ENCODE results near the gene IFNK.
A peak's percentile ranks its signal among the peaks of the same experiment; 100 is the strongest.

The IFNK gene, protein sequence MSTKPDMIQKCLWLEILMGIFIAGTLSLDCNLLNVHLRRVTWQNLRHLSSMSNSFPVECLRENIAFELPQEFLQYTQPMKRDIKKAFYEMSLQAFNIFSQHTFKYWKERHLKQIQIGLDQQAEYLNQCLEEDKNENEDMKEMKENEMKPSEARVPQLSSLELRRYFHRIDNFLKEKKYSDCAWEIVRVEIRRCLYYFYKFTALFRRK

GRCh38 chr9:27524236-27524635 is at the start of gene IFNK:
TSS of gene IFNK (plus strand) at chr9:27524290. CDS start at chr9:27524337, 47 bp downstream.
- Mint-ChIP-seq H3K4me1 (peaks cover 12% of the 10 kb centered on the region), H3K27ac (no peak within 1 kb of the TSS), H3K9me3 (no peaks in the 10 kb centered on the region), H3K36me3 (no peaks in the 10 kb centered on the region), H3K4me3 (no peak within 1 kb of the TSS), H3K27me3 (peaks cover 30% of the 10 kb centered on the region)
- CTCF ChIA-PET, result interaction anchor here (1.4 to 2.0 kb wide), 2 partner anchors 30 to 191 kb away, joined by 3 to 6 read pairs; no protein-coding TSS in a partner anchor
- DNase-seq, result no peak

DNA sequence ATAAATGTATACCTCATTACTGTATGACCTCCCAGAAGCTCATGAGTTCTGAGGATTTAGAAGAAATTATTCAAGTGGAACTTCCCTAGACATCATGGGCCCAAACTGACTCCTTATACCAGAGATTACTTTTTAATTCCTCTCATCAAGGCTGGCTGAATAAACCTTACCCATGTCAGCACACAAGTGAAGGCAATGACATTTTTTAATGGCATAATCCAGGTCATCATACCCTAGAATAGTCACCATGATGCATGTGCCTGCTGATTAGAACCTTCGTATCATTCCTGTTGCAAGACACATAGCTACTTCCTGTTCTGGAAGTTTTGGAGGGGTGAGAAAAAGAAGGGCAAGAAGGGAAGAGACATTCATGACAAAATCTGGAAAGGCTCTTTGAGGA is 49.8 kb upstream of the IFNK start:
- CTCF ChIA-PET, result no interaction called here
- no peak for DNase-seq
- H3K9me3 Mint-ChIP-seq, result peaks cover 9% of the 10 kb centered on the region
- H3K27ac Mint-ChIP-seq, result no peak overlapping the region
- H3K4me3 Mint-ChIP-seq, result no peak overlapping the region
- H3K4me1 Mint-ChIP-seq, result peaks cover 9% of the 10 kb centered on the region
- H3K27me3 Mint-ChIP-seq, result no peaks in the 10 kb centered on the region
- H3K36me3 Mint-ChIP-seq, result peaks cover 2% of the 10 kb centered on the region

DNA sequence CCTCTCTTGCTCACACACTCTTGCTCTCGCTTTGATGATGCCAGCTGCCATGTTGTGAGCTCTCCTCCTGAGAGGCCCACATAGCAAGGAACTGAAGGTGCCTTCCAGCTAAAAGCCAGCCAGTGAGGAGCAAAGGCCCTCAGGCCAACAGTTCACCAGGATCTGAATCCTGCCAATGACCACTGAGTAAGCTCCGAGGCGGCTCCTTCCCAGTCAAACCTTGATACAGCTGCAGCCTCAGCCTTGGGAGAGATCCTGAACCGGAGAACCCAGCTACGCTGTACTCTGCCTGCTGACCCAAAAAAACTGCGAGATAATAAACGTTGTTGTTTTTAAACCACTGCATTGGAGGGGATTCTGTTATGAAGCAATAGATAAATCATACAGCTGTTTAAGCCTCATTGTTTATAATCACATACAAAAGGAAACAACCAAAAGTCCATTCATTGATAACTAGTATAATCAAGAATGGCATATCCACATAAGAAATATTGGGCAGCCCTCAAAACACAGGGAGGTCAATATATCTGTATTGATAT is 49.0 kb upstream of the IFNK start:
- Mint-ChIP-seq H3K4me1 (peaks cover 9% of the 10 kb centered on the region), H3K27me3 (no peaks in the 10 kb centered on the region), H3K27ac (no peak overlapping the region), H3K4me3 (no peak overlapping the region), H3K9me3 (peaks cover 9% of the 10 kb centered on the region), H3K36me3 (peaks cover 2% of the 10 kb centered on the region)
- DNase-seq, result no peak
- CTCF ChIA-PET, result no interaction called here

DNA sequence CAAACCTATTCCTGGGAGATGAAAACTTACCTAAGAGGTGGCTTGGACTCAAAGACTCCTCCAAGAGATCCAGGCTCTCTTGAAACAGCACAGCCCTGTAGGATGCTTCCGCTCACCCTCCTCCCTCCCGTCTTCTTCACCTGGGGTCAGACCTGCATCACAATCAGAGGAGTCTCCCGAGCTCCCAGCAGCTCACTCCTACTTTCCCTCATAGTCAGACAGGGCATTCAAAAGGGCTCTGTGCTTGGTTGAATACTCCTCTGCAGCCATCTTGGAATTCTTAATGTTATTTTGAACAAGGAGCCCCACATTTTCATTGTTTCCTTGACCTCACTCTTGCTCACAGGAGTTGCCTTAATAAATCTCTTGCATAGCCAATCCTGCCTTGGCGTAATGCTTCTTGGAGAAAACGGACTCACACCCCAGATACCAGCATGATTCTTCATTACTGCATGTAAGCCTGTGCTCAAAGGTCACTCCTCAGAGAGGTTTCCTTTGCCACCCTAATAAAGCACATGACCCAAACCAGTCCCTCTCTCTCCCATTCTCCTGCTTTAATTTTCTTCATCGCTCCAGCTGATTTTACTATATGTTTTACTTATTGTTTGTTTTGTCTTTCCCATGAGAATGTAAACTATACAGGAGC is 47.1 kb upstream of the IFNK start:
- no peak for DNase-seq
- Mint-ChIP-seq H3K9me3 (peaks cover 11% of the 10 kb centered on the region), H3K4me1 (peaks cover 5% of the 10 kb centered on the region), H3K27me3 (no peaks in the 10 kb centered on the region), H3K36me3 (peaks cover 2% of the 10 kb centered on the region), H3K4me3 (no peak overlapping the region), H3K27ac (no peak overlapping the region)
- CTCF ChIA-PET, result no interaction called here

GRCh38 chr9:27478322-27478721 is 45.8 kb upstream of the IFNK start:
- Mint-ChIP-seq H3K9me3 (peaks cover 11% of the 10 kb centered on the region), H3K36me3 (peaks cover 2% of the 10 kb centered on the region), H3K27me3 (no peaks in the 10 kb centered on the region), H3K27ac (no peak overlapping the region), H3K4me3 (no peak overlapping the region), H3K4me1 (no peaks in the 10 kb centered on the region)
- CTCF ChIA-PET, result no interaction called here
- DNase-seq, result no peak

DNA sequence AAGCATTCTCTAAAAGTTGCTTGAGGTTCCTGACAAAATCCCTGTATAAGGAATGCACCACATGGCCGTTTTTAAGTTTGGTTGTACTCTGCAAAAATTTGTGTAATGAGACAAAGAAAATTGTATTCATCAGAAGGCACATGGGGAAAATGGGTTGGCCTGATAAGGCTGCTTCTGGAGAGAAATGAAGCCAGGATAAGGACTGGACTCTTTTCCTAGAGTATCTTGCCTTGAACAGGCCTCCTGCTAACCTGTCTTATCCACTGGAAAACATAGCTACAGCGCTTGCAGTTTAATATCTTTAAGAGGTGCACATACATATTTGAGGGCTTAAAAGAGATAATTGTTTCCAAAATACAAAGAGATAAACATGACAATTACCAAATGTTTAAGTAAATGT is 41.4 kb upstream of the IFNK start:
- DNase-seq, result no peak
- Mint-ChIP-seq H3K9me3 (peaks cover 11% of the 10 kb centered on the region), H3K27ac (no peak overlapping the region), H3K4me1 (peaks cover 27% of the 10 kb centered on the region), H3K36me3 (peaks cover 7% of the 10 kb centered on the region), H3K27me3 (no peaks in the 10 kb centered on the region), H3K4me3 (no peak overlapping the region)
- CTCF ChIA-PET, result no interaction called here

DNA sequence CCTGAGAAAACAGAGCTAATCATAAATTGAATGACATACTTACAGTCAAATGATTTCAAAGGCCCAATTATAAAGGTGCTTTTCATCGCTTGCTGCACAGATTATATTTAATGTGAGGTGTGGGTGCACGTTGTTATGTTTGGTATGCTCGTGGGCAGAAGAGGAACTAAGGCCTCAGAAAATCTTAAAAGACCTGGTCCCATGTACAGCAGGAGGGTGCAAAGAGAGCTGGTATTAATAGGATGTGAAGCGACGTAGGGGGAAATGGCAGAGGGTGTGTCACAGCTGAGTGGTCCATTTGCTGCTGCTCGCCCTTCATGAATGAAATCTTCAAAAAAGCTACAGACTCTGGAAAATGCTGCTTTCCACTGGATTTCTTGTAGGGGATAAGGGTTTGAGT is 40.5 kb upstream of the IFNK start:
- Mint-ChIP-seq H3K4me3 (no peak overlapping the region), H3K4me1 (peaks cover 29% of the 10 kb centered on the region), H3K9me3 (peaks cover 8% of the 10 kb centered on the region), H3K36me3 (peaks cover 4% of the 10 kb centered on the region), H3K27me3 (no peaks in the 10 kb centered on the region), H3K27ac (no peak overlapping the region)
- CTCF ChIA-PET, result no interaction called here
- no peak for DNase-seq

DNA sequence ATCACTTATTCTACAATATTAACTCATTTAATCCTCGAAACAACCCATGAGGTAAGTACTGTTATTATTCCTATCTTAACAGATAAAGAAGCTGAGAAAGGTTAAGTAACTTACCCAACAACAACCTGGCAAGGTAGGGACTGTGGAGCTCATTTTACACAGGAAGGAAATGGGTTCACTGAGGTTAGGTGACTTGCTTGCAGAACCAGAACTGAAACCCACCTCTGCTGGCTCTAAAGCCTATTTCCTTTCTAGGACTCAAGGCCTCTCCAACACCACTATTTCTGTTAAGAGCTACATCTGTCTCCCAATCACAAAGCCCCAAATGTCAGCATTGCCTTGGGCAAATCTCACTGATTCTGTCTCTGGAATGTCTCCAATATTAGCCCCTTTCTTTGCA is 38.9 kb upstream of the IFNK start:
- H3K4me1 Mint-ChIP-seq, result peaks cover 39% of the 10 kb centered on the region
- H3K4me3 Mint-ChIP-seq, result no peak overlapping the region
- H3K27ac Mint-ChIP-seq, result peak overlapping the region; percentile 17
- peaks cover 4% of the 10 kb centered on the region for H3K36me3 Mint-ChIP-seq
- CTCF ChIA-PET, result no interaction called here
- peak; percentile 34 for DNase-seq
- H3K27me3 Mint-ChIP-seq, result no peaks in the 10 kb centered on the region
- peaks cover 2% of the 10 kb centered on the region for H3K9me3 Mint-ChIP-seq

GRCh38 chr9:27487128-27487640 is 36.9 kb upstream of the IFNK start:
- Mint-ChIP-seq H3K4me1 (peaks cover 39% of the 10 kb centered on the region), H3K9me3 (no peaks in the 10 kb centered on the region), H3K27me3 (no peaks in the 10 kb centered on the region), H3K4me3 (no peak overlapping the region), H3K27ac (no peak overlapping the region), H3K36me3 (peaks cover 4% of the 10 kb centered on the region)
- DNase-seq, result no peak
- CTCF ChIA-PET, result no interaction called here

- no peak overlapping the region for H3K27ac Mint-ChIP-seq
- H3K4me3 Mint-ChIP-seq, result no peak overlapping the region
These were observed 36.2 kb upstream of the IFNK start for GRCh38 chr9:27487927-27488326.

DNA sequence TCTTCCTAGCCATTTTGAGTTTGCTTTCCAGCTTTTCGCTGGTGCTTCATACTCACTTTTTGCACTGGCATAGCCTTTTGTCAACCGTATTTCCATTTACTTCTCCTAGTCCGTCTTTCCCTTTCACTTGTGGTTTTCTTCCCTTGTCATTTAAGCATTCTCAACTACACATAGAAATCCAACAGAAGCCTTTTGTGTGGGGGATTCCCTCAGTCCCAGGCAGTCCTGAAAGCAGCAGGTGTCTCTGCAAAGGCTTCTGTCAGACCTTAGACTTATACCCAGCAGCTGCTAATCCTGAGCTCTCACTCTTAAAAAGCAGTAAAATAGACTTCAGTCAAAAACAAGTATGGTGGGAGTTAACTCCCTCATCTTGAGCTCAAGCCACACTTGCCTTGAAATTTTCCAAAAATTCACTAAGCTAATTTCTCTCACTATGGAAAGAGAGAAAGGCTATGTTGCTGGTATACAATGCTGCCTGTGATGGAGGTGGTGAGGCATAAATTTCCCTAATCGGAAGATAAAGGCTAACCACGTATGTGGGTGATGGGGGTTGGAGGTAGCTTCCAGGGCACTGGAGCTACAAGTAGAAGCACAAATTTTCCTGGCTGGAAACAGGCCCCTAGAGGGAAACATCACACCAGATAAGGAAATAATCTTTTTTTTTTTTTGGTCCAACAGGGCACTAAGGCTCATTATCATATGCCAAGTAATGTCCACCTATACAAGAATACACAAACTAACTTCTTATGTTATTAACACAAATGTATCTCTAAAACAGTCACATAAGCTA is 34.8 kb upstream of the IFNK start:
- Mint-ChIP-seq H3K27ac (peak overlapping the region; percentile 7), H3K9me3 (peaks cover 3% of the 10 kb centered on the region), H3K36me3 (peaks cover 4% of the 10 kb centered on the region), H3K4me3 (no peak overlapping the region), H3K27me3 (peaks cover 3% of the 10 kb centered on the region), H3K4me1 (peaks cover 31% of the 10 kb centered on the region)
- CTCF ChIA-PET, result interaction anchor here (1.0 to 1.4 kb wide), 2 partner anchors 41 to 156 kb away, joined by 3 to 4 read pairs; no protein-coding TSS in a partner anchor
- DNase-seq, result no peak

More at GRCh38 chr9:27487927-27488326, 36.2 kb upstream of the IFNK start:
- Mint-ChIP-seq H3K36me3 (peaks cover 4% of the 10 kb centered on the region), H3K27me3 (peaks cover 1% of the 10 kb centered on the region), H3K4me1 (peaks cover 39% of the 10 kb centered on the region), H3K9me3 (no peaks in the 10 kb centered on the region)
- no peak for DNase-seq
- CTCF ChIA-PET, result no interaction called here

- Mint-ChIP-seq H3K9me3 (peaks cover 4% of the 10 kb centered on the region), H3K27ac (no peak overlapping the region), H3K4me1 (peaks cover 13% of the 10 kb centered on the region), H3K27me3 (peaks cover 3% of the 10 kb centered on the region), H3K4me3 (no peak overlapping the region), H3K36me3 (peaks cover under 1% of the 10 kb centered on the region)
- no peak for DNase-seq
- CTCF ChIA-PET, result no interaction called here
These were observed 32.9 kb upstream of the IFNK start for GRCh38 chr9:27491154-27491553.

GRCh38 chr9:27495480-27496134 is 28.5 kb upstream of the IFNK start:
- CTCF ChIA-PET, result no interaction called here
- no peaks in the 10 kb centered on the region for H3K36me3 Mint-ChIP-seq
- peaks cover 3% of the 10 kb centered on the region for H3K27me3 Mint-ChIP-seq
- H3K4me1 Mint-ChIP-seq, result peaks cover 12% of the 10 kb centered on the region
- no peak for DNase-seq
- no peak overlapping the region for H3K4me3 Mint-ChIP-seq
- H3K9me3 Mint-ChIP-seq, result peaks cover 4% of the 10 kb centered on the region
- no peak overlapping the region for H3K27ac Mint-ChIP-seq

GRCh38 chr9:27496135-27496504 is 28.0 kb upstream of the IFNK start:
- Mint-ChIP-seq H3K4me1 (peaks cover 12% of the 10 kb centered on the region), H3K36me3 (no peaks in the 10 kb centered on the region), H3K9me3 (peaks cover 7% of the 10 kb centered on the region), H3K27ac (no peak overlapping the region), H3K4me3 (no peak overlapping the region), H3K27me3 (peaks cover 3% of the 10 kb centered on the region)
- CTCF ChIA-PET, result no interaction called here
- DNase-seq, result no peak

All from activated naive CD4-positive, alpha-beta T cell treated with anti-CD3 and anti-CD28 coated beads, Interleukin-2, amount 10 ng/mL, durations not matched to agents 7 days and 5 days (primary cell).